UCSD-AML1 (cell line): ENCODE data around the gene FAM181A.

Source experiments
- DNase-seq: peaks from one replicate; lab custom pipeline; 2025; ENCODE audit not compliant: unreplicated experiment; lab: John Stamatoyannopoulos, UW

The FAM181A gene

DNA sequence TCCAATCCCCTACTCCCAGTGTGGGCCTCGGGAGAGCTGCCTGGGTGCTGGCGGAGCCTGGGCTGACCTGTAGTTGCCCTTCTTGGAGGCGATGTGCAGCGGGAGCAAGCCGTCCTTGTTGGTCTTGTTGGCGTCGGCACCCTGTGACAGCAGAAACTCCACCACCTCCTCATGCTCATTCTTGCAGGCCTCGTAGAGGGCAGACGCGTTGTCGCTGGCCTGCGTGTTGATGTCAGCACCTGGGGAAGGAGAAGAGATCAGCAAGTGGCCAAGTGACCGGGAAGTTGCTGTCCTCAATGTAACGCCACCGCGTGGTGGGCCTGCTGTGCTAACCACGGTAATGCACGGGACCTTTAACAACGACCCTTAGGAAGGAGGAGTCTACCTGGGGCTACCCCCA, 20.1 kb downstream of the FAM181A start:
- no peak for DNase-seq

GRCh38 chr14:93949511-93950075, 22.4 kb downstream of the FAM181A start:
- DNase-seq: no peak

DNA sequence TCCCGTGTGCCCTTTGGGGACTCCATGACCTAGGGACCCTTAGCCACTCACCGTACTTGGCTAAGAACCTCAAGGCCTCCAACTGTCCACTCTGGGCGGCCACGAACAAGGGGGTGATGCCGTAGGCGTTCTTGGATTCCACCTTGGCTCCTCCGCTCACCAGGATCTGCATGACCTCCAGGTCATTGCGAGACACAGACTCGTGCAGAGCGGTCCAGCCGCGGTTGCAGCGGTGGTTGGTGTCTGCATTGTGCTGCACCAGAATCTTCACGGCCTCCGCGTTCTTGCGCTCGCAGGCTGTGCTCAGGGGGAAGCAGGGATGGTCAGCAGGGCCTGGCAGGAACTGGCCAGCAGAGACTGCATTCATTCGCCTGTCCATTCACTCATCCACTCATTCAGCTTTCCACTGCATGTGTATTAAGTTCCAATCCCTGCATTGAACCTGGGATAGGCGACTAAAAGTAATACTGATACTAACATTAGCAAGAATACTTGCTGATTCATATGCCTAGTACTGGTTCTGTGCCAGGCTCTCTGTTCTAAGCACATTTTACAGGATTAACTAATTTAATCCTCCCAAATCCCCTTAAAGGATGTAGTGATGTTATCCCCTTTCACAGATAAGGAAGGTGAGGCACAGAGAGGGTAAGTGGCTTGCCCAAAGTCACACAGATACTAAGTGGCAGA, 23.9 kb downstream of the FAM181A start:
- DNase-seq: no peak

- no peak for DNase-seq
Observed at GRCh38 chr14:93951635-93952540, 24.7 kb downstream of the FAM181A start.

- DNase-seq: peak; percentile 23
Observed at GRCh38 chr14:93952829-93953228, 25.7 kb downstream of the FAM181A start.

DNA sequence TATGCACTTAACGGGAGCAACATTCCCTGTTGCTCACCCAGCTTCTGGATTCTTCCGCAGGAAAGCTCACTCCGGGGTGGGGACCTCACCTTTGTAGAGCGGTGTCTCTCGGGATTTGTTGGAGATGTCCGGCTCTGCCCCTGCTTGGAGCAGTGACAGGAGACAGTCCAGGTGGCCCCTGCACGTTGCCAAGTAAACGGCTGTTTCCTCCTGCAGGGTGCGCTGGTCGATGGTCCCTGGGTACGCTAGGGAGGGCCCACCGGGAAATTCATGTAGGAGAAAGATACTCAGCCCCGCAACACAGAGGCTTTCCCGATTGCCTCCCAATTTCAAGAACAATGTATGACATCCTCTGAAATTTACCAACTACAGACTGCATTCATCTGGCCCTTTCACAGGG, 26.1 kb downstream of the FAM181A start:
- no peak for DNase-seq

GRCh38 chr14:93953739-93954515, 26.8 kb downstream of the FAM181A start:
- DNase-seq: no peak

DNA sequence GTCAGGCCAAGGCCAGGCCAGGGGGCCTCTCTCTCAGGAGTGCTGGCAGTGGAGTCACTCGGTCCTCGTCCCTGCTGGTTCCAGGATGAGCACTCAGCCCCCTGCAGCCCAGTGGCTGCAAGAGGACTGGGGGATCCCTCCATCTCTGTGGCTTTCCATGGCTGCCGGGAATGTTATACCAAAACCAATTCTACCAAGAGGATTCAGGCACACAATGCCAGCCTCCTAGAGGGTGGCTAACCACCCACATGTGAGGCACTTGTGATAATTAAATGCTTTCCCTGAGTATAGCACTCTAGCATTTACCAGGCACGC, 27.3 kb downstream of the FAM181A start:
- no peak for DNase-seq

DNA sequence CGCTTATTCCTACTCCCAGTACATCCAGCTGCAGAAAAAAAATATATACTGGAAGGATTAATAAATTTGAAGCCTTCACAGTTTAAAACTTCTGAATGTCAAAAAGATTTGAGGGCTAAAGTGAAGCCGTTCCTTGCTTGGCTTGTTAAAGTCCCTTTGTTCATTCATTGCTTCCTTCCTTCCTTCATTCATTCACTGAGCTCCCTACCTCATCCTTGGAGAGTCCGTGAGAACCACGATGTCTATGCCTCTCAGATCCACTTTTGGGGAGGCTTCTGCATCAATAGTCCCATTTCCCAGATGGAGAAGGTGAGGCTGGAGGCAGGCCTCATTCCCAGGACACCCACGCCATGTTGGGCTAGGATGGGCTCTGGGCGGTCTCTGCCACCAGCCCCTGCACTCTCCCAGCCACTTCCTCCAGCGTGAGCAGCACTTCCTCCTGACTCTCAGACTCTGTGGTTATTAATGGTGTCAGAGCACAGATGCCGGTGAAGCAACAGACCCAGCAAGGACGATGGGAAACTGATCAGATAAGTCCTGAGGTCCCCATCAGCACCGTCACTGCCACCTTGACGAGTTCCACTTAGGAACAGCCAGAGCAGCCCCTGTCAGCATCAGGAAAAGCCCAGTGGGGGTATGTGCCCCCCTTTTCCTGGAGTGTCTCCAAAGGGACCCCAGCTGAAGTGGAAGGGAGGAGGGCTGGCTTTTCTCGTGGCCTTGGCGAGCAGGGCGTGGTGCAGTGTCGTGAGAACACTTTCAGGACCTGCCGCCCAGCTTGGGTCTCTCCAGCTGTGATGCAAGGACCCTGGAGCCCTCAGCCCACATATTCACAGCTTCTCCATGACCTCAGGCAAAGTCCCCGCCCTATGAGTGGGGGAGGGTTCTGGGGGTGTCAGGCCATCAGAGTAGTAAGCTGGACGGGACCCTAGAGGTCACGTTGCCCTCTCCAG, 28.0 kb downstream of the FAM181A start:
- peak; percentile 72 for DNase-seq

DNA sequence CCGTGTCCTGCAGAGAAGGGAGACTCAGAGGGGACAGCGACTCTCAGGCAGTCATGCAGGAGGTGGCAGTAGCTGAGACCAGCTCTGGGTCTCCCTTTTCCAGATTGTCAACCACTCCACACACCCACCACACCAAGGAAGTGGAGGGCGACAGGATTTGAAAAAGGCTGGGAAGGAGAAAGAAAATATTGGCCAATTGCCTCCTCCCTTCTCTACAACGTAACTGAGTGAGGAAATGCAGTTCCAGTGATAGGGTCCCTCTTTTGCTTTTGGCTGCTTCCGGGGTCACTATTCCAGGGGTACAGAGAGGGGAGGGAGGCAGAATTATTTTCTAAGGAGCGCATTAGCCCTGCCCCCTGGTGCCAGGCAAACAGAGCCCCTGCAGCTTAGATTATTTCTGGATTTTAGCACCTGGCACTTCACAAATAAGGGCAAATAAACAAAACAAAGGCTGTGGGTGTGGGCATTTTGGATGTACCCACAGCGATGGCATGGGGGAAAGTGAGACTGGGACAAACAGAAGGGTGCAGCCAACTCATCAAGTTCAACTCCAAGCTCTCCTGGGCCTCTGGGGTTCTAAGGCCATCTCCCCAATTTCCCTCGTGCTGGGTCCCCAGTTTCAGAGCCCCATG, 28.8 kb downstream of the FAM181A start:
- no peak for DNase-seq

DNA sequence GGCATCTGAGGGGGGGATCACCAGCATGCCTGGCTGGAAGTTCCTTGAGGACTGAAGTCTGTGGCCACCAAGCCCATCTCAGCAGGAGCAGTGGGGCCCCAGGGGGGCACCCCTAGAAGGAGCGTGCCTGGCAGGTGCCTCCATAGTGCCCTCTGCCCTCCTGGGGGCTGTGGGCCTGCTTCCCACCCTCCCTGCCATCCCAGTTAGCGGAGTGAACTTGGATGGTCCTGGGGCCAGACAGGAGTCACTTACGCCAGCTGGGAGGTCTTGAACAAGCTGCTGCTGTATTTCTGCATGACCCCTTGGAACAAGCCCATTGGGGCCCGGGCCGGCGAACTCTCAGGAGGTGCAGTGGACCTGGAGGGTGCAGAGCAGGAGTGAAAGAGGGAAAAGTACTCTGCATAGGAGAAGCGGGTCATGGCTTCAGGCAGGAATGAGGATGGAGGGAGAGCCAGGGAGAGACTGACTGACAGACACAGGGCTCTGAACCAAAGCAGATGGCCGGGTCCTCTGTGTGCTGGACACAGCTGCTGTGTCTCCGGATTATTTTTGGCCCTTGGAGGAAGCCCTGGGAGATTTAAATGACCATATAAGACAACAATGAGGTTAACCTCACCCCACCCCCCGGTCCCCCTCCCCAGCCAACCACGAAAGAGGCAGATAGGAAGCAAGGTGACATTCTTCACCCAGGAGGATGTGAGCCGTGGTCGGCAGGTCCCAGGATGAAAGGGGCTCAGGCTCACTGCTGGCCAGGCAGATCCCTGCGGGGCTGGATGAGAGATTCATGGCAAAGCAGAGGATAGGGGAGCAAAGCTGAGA, 29.6 kb downstream of the FAM181A start:
- no peak for DNase-seq

GRCh38 chr14:93957333-93957710, 30.2 kb downstream of the FAM181A start:
- no peak for DNase-seq

DNA sequence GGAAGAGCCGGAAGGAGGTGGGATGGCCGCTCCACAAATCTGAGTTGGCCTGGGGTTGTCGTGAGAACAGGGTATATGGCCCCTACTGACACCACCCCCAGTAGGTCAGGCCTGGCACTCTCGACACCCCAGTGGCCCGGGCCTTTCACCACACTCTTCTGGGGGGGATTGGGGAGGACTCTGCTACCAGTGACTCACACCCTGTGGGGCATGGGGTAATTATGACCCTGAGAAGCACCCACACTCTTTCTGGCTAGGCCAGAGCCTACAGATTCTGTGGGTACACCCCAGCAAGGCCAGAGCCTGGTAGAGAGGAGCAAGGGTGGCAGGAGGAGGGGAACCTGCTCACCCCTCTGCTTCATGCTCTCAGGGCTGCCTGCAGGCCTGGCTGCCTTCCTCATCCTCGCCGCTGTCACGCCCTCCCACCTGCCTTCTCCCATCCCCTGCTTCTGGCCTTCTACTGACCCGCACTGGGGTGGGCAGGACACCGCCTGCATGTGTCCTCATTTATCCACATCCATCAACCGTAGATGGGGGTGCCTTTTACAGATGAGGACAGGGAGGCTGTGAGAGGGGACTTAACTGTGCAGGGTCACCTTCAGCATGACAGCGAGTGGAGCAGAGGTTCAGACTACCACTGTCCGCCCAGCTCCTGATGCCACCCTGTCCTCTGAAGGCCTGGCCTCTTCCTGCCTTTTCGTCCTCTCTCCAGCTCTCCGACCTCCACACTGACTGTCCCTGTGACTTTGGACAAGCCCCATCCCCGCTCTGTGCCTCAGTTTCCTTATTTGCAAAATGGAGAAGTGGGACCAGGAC, 30.8 kb downstream of the FAM181A start:
- DNase-seq: no peak

- no peak for DNase-seq
Observed at GRCh38 chr14:93958567-93959238, 31.6 kb downstream of the FAM181A start.

DNA sequence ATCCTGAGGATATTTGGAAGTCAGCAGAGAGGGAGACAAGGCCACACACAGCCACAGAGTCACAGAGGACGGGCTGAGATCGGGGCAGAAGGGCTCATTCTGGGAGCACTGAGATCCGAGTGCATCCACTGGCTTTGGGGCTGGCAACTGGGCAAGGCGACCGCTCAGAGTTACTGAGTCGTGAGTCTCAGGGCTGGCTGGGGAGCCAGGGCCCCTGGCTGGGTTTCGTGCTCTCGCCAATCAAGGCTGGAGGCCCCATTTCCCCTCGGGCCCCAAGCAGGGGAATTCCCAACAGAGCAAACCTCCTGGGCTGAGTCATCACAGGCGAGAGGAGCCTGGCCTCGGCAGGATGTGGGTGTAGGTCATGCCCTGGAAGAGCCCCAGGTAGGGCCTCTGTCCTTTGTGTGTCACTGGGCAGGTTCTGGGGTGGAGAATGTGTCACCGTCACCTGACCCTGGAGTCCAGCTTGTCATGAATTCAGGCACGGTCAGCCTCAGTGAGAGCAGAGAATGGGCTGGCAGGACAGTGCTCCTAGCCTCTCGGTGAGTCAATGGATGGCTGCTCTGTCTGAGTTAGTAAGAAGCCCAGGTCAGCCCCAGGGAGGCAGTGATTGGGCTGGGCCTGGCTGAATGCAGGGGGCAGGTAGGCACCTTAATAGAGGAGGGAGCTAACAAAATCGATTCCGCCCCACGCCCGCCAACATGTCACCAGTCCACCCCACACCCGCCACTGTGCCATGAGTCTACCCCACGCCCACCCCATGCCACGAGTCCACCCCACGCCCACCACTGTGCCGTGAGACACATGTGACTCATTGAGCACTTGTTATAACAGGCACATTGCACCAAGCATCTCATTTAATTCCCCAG, 32.3 kb downstream of the FAM181A start:
- peak; percentile 79 for DNase-seq

- no peak for DNase-seq
Observed at GRCh38 chr14:93960108-93960475, 32.9 kb downstream of the FAM181A start.
